ENCODE measurements around the gene CSNK1A1. TPM values are rescaled to one million over a fixed set of nuclear protein-coding genes. Genes with fewer than 3 reads are reported as not detected.
A peak's percentile ranks its signal among the peaks of the same experiment; 100 is the strongest.

CSNK1A1 gene
- 271 and 335 TPM in 2 replicates for total RNA-seq (ENCODE audit: low replicate concordance)

DNA sequence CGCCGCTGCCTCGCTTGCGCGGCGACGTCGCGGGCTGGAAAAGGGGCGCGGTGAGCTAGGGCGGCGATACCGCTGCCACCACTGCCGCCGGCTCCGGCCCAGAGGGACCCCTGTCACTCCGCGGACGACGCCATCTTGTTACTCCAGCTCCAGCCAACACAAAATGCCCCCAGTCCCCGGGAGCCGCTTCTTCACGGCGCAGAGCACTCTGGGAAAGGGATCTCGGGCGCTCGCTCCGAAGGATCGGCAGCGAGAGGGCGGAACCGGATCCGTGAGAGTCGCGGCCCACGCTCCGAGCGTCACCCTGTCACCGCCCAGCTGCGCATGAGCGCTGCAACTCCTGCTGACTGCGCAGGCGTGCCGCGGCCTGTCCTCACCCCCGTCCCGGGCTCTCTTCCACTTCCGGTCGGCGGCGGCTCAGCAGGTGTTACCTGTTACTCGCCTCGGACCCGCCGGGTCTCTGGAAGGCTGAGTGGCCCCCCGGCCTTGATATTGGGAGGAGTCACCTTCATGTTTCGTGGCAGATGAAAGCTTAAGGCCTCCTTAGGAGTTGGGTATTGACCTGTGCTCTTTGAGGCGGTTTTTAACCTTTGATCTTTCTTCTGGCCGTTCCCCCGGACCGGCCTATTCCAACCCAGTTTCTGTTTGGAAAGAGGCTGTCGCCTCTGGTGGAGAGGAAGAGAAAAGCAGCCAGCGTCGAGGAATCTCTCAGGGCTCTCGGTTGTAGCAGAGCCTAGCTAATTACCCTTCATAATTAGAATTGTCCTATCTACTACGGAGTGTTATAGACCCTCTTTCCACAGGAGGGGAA lies at the start of gene CSNK1A1:
CSNK1A1 (minus strand) TSS at position 213 of the 811 bp plus-strand sequence. CDS start 475 bp downstream, outside the sequence.
- Histone ChIP-seq H3K9ac (peak within 1 kb of the TSS; percentile 94), H3K36me3 (no peaks in the 10 kb centered on the region), H3K4me3 (peak within 1 kb of the TSS; percentile 92), H3K27ac (peak within 1 kb of the TSS; percentile 91), H3K9me3 (ENCODE audit: low read depth) (no peaks in the 10 kb centered on the region), H4K20me1 (ENCODE audit: low read depth) (peaks cover 19% of the 10 kb centered on the region), H3K4me2 (peak within 1 kb of the TSS; percentile 97), H3K4me1 (peaks cover 25% of the 10 kb centered on the region), H3K79me2 (ENCODE audit: low read depth) (peaks cover 59% of the 10 kb centered on the region), H3F3A (ENCODE audit: low read depth) (peaks cover 37% of the 10 kb centered on the region), H3K27me3 (no peaks in the 10 kb centered on the region), H2AFZ (replicated peaks) (peak within 1 kb of the TSS; percentile 91)
- Mint-ChIP-seq H3K27me3 (ENCODE audit: insufficient read depth, low read depth) (peaks cover 3% of the 10 kb centered on the region), H3K27ac (peak within 1 kb of the TSS; percentile 99), H3K4me3 (peak within 1 kb of the TSS; percentile 100), H3K4me1 (peaks cover 20% of the 10 kb centered on the region), H3K9me3 (no peaks in the 10 kb centered on the region), H3K36me3 (peaks cover 27% of the 10 kb centered on the region)
- TF ChIP-seq EZH2 (IDR thresholded peaks at IDR 0.05): peak; percentile 39
- TF ChIP-seq EZH2phosphoT487 (IDR thresholded peaks at IDR 0.05): no peak
- TF ChIP-seq, protein P1, sequence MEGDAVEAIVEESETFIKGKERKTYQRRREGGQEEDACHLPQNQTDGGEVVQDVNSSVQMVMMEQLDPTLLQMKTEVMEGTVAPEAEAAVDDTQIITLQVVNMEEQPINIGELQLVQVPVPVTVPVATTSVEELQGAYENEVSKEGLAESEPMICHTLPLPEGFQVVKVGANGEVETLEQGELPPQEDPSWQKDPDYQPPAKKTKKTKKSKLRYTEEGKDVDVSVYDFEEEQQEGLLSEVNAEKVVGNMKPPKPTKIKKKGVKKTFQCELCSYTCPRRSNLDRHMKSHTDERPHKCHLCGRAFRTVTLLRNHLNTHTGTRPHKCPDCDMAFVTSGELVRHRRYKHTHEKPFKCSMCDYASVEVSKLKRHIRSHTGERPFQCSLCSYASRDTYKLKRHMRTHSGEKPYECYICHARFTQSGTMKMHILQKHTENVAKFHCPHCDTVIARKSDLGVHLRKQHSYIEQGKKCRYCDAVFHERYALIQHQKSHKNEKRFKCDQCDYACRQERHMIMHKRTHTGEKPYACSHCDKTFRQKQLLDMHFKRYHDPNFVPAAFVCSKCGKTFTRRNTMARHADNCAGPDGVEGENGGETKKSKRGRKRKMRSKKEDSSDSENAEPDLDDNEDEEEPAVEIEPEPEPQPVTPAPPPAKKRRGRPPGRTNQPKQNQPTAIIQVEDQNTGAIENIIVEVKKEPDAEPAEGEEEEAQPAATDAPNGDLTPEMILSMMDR (IDR thresholded peaks at IDR 0.05): peak; percentile 77
- DNase-seq (ENCODE audit: low spot score): peak; percentile 99

DNA sequence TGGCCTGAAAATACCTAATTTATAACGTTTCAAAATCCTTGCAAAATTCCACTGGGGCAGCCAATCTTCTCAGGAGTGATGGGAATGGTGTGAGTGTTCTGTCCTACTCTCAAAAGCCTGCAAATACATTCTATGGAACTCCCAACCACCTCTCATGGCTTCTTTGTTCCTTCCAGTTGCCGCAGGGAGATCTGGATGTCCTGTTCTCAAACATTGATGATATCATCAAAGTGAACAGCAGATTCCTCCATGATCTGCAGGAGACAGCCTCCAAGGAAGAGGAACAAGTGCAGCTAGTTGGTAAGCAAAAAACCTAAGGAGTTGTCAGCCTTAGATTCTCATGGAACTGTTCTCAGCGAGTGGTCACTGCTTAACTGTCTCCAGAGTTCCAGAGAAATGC lies 49.7 kb upstream of the CSNK1A1 start:
- no peaks in the 10 kb centered on the region for H3F3A ChIP-seq (ENCODE audit: low read depth)
- no peak overlapping the region for H3K4me2 ChIP-seq
- no peak overlapping the region for H3K4me3 ChIP-seq
- H3K4me1 Mint-ChIP-seq: peaks cover 5% of the 10 kb centered on the region
- H3K9ac ChIP-seq: no peak overlapping the region
- no peaks in the 10 kb centered on the region for H3K4me1 ChIP-seq
- no peaks in the 10 kb centered on the region for H3K36me3 Mint-ChIP-seq
- H4K20me1 ChIP-seq (ENCODE audit: low read depth): no peaks in the 10 kb centered on the region
- H3K27ac Mint-ChIP-seq: no peak overlapping the region
- H2AFZ ChIP-seq (replicated peaks): no peak overlapping the region
- no peaks in the 10 kb centered on the region for H3K9me3 Mint-ChIP-seq
- no peaks in the 10 kb centered on the region for H3K27me3 ChIP-seq
- H3K27ac ChIP-seq: no peak overlapping the region
- peaks cover 2% of the 10 kb centered on the region for H3K27me3 Mint-ChIP-seq (ENCODE audit: insufficient read depth, low read depth)
- no peaks in the 10 kb centered on the region for H3K36me3 ChIP-seq
- TF ChIP-seq, protein P1 (IDR thresholded peaks at IDR 0.05): no peak
- TF ChIP-seq EZH2 (IDR thresholded peaks at IDR 0.05): no peak
- no peak for TF ChIP-seq EZH2phosphoT487 (IDR thresholded peaks at IDR 0.05)
- H3K4me3 Mint-ChIP-seq: no peak overlapping the region
- H3K9me3 ChIP-seq (ENCODE audit: low read depth): no peaks in the 10 kb centered on the region
- no peaks in the 10 kb centered on the region for H3K79me2 ChIP-seq (ENCODE audit: low read depth)
- no peak for DNase-seq (ENCODE audit: low spot score)

DNA sequence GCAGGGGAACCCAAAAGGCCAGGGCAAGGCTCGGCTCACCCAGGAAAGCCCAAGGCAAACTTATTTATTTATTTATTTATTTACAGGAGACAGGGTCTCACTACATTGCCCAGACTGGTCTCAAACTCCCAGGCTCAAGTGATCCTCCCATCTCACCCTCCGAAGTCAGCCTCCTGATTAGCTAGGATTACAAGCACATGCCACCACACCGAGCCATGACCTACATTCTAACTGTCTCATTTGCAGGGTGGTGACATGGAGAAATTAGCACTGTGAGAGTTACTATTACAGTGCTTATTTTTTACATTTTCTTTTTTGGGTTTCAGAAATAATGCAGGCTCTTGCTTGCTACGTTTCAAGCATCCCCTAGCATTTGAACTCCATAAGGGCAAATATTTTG lies 48.1 kb upstream of the CSNK1A1 start:
- no peaks in the 10 kb centered on the region for H3F3A ChIP-seq (ENCODE audit: low read depth)
- no peaks in the 10 kb centered on the region for H3K79me2 ChIP-seq (ENCODE audit: low read depth)
- H2AFZ ChIP-seq (replicated peaks): no peak overlapping the region
- TF ChIP-seq EZH2 (IDR thresholded peaks at IDR 0.05): no peak
- TF ChIP-seq, protein P1 (IDR thresholded peaks at IDR 0.05): no peak
- no peak for TF ChIP-seq EZH2phosphoT487 (IDR thresholded peaks at IDR 0.05)
- Mint-ChIP-seq H3K9me3 (no peaks in the 10 kb centered on the region), H3K27me3 (ENCODE audit: insufficient read depth, low read depth) (peaks cover 2% of the 10 kb centered on the region), H3K27ac (no peak overlapping the region), H3K4me3 (no peak overlapping the region), H3K4me1 (peaks cover 5% of the 10 kb centered on the region), H3K36me3 (no peaks in the 10 kb centered on the region)
- no peak overlapping the region for H3K27ac ChIP-seq
- no peaks in the 10 kb centered on the region for H3K9me3 ChIP-seq (ENCODE audit: low read depth)
- no peak for DNase-seq (ENCODE audit: low spot score)
- H3K4me2 ChIP-seq: no peak overlapping the region
- H3K4me1 ChIP-seq: no peaks in the 10 kb centered on the region
- H3K4me3 ChIP-seq: no peak overlapping the region
- no peaks in the 10 kb centered on the region for H3K36me3 ChIP-seq
- H4K20me1 ChIP-seq (ENCODE audit: low read depth): no peaks in the 10 kb centered on the region
- no peak overlapping the region for H3K9ac ChIP-seq
- no peaks in the 10 kb centered on the region for H3K27me3 ChIP-seq
